GM18867 (cell line): ENCODE results near the gene TANGO6.

ENCODE experiments used
- ATAC-seq: cut with Tn5 transposase; IDR thresholded peaks from one replicate; pipeline ENCODE4 v1.9.1; 2021; ENCODE audit warnings: mild to moderate bottlenecking, moderate library complexity; ENCODE audit not compliant: unreplicated experiment

TANGO6 gene

GRCh38 chr16:69088684-69089083, 245.4 kb downstream of the TANGO6 start:
- ATAC-seq = no peak

- ATAC-seq = peak; percentile 72
Measured at GRCh38 chr16:69089091-69089910, 246.0 kb downstream of the TANGO6 start.

- no peak for ATAC-seq
Measured at GRCh38 chr16:69093974-69094373, 250.6 kb downstream of the TANGO6 start.

GRCh38 chr16:69094501-69094900, 251.2 kb downstream of the TANGO6 start:
- ATAC-seq = no peak

GRCh38 chr16:69095193-69095592, 251.9 kb downstream of the TANGO6 start:
- ATAC-seq = no peak

- ATAC-seq = no peak
Measured at GRCh38 chr16:69100071-69100691, 256.9 kb downstream of the TANGO6 start.

GRCh38 chr16:69105501-69106361, 262.4 kb downstream of the TANGO6 start, which contains the start of gene HAS3:
Gene HAS3, plus strand, starts transcription at chr16:69105653. Its CDS starts 3,743 bp downstream, at chr16:69109396.
- ATAC-seq = no peak

- no peak for ATAC-seq
Measured at GRCh38 chr16:69106491-69107315, 263.4 kb downstream of the TANGO6 start.

GRCh38 chr16:69107316-69107962, 264.1 kb downstream of the TANGO6 start:
- ATAC-seq = no peak

GRCh38 chr16:69108064-69108904, 265.0 kb downstream of the TANGO6 start:
- no peak for ATAC-seq

- ATAC-seq = no peak
Measured at GRCh38 chr16:69108905-69109252, 265.5 kb downstream of the TANGO6 start.

- no peak for ATAC-seq
Measured at GRCh38 chr16:69109486-69110270, 266.3 kb downstream of the TANGO6 start.

- ATAC-seq = no peak
Measured at GRCh38 chr16:69110406-69110805, 267.1 kb downstream of the TANGO6 start.

GRCh38 chr16:69111216-69111875, 268.0 kb downstream of the TANGO6 start:
- ATAC-seq = no peak

- ATAC-seq = no peak
Measured at GRCh38 chr16:69111876-69112230, 268.5 kb downstream of the TANGO6 start.

- ATAC-seq = peak; percentile 54
Measured at GRCh38 chr16:69112285-69113129, 269.2 kb downstream of the TANGO6 start.

- no peak for ATAC-seq
Measured at GRCh38 chr16:69113216-69113615, 269.9 kb downstream of the TANGO6 start.
